A673 (cell line): ENCODE measurements around the gene VPS11.

Source experiments
- EZH2 ChIP-seq: fragments of 200-600 bp; sonication (generic); IDR thresholded peaks from 2 replicates; pipeline ENCODE4 v1.6.1; 2017; ENCODE audit warnings: borderline replicate concordance, low read depth, mild to moderate bottlenecking, mixed read lengths, antibody characterized with exemption, low read length; ENCODE audit not compliant: poor library complexity, severe bottlenecking
- TF ChIP-seq, protein P1 (sequence below): fragments of 300-800, 200-600 bp; sonication (generic); conservative IDR thresholded peaks from 2 replicates; pipeline ENCODE4 v1.5.1; 2017; ENCODE audit warnings: low read depth, mild to moderate bottlenecking, antibody characterized with exemption, low read length, moderate library complexity, mixed read lengths

DNA sequence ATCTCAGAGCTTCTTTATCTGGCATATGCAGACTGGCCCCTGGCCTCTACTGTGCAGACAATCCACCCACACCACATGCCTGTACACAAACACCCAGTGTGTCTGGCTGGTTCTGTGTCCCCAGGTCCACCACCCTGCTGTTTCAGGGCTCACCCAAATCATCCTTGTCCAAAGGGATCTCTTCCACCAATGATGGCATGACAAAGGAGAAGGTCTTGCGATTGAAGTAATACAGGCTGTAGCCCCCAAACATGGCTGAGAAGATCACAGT is 38.6 kb upstream of the VPS11 start:
- TF ChIP-seq, protein P1, sequence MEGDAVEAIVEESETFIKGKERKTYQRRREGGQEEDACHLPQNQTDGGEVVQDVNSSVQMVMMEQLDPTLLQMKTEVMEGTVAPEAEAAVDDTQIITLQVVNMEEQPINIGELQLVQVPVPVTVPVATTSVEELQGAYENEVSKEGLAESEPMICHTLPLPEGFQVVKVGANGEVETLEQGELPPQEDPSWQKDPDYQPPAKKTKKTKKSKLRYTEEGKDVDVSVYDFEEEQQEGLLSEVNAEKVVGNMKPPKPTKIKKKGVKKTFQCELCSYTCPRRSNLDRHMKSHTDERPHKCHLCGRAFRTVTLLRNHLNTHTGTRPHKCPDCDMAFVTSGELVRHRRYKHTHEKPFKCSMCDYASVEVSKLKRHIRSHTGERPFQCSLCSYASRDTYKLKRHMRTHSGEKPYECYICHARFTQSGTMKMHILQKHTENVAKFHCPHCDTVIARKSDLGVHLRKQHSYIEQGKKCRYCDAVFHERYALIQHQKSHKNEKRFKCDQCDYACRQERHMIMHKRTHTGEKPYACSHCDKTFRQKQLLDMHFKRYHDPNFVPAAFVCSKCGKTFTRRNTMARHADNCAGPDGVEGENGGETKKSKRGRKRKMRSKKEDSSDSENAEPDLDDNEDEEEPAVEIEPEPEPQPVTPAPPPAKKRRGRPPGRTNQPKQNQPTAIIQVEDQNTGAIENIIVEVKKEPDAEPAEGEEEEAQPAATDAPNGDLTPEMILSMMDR = no peak
- TF ChIP-seq EZH2 = no peak
